Measurements from ENCODE around the gene BNC2. TPM values are rescaled to one million over a fixed set of nuclear protein-coding genes. Genes with fewer than 3 reads are reported as not detected.

The BNC2 gene
- total and polyA plus RNA-seq, 2 of the 13 experiments (the other 11 are each of a cell fraction or from before 2014, with no cell fraction given): not detected

DNA sequence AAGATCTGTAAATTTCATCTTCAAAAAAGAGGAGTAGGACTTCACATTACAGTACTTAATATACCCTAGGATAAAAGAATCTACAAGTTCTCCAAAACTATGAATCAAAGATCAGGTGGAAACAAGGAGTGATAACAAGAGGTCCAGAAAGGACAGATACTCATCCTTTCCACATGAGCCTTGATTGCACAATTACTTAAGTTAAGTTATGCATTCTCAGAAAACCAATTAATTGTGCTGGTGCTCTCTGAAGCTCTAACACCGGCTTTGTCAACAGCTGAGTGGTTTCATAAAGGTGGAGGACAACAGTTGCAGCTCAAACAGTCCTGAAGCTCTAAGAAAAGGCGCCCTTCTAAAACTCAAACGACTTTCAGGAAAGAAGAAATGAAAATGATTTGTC, 251.9 kb downstream of the BNC2 start:
- no peak overlapping the region for H3K27ac ChIP-seq (ENCODE audit: extremely low read length, insufficient read depth, low read length)
- no peak overlapping the region for H3K4me3 ChIP-seq (replicated peaks in 1 of 3; ENCODE audit: insufficient read depth in 1 of 3, low read depth in 2 of 3, low read length in 3 of 3)
- ATAC-seq: no peak
- no TSS peak for BruUV-seq (replicated peaks)
- TF ChIP-seq SMAD3 (CRISPR knock-in tag; IDR thresholded peaks at IDR 0.05): no peak
- no peak for TF ChIP-seq ZFP37 (CRISPR knock-in tag; IDR thresholded peaks at IDR 0.05; ENCODE audit: borderline replicate concordance)
- TF ChIP-seq CEBPB (IDR thresholded peaks at IDR 0.05; ENCODE audit: borderline replicate concordance, low read depth, low read length): 0 out of 2 replicates have a peak, but pooled peaks have one; percentile 20
- TF ChIP-seq, protein P1, sequence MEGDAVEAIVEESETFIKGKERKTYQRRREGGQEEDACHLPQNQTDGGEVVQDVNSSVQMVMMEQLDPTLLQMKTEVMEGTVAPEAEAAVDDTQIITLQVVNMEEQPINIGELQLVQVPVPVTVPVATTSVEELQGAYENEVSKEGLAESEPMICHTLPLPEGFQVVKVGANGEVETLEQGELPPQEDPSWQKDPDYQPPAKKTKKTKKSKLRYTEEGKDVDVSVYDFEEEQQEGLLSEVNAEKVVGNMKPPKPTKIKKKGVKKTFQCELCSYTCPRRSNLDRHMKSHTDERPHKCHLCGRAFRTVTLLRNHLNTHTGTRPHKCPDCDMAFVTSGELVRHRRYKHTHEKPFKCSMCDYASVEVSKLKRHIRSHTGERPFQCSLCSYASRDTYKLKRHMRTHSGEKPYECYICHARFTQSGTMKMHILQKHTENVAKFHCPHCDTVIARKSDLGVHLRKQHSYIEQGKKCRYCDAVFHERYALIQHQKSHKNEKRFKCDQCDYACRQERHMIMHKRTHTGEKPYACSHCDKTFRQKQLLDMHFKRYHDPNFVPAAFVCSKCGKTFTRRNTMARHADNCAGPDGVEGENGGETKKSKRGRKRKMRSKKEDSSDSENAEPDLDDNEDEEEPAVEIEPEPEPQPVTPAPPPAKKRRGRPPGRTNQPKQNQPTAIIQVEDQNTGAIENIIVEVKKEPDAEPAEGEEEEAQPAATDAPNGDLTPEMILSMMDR (CRISPR knock-in tag; IDR thresholded peaks at IDR 0.05): no peak
- FAIRE-seq: no peak
- H2AFZ ChIP-seq (ENCODE audit: low read length): no peak overlapping the region
- H4K20me1 ChIP-seq (ENCODE audit: insufficient read depth, low read length): no peaks in the 10 kb centered on the region
- DNase-seq (ENCODE audit: low spot score): no peak
- 15% methylated on average over 3 of the region's 3 CpGs for WGBS (ENCODE audit: low lambda C conversion rate)
- no peak overlapping the region for H3K9ac ChIP-seq (ENCODE audit: insufficient read depth, low read depth, low read length)
- CTCF ChIA-PET (ENCODE audit: low intra/inter-chr PET ratio, low total read pairs): no interaction called here
- in situ Hi-C loops (cut with HindIII; ENCODE audit: extremely low pct_ligation_motif_present, low pct_unique_long_range_greater_than_20kb): no loop called here
- no peak overlapping the region for H3K4me2 ChIP-seq (ENCODE audit: low read depth, low read length)
- no peaks in the 10 kb centered on the region for H3K4me1 ChIP-seq (ENCODE audit: insufficient read depth, low read length)
- H3K9me3 ChIP-seq (ENCODE audit: low read length): no peaks in the 10 kb centered on the region
- H3K36me3 ChIP-seq (replicated peaks in 1 of 2; ENCODE audit: control insufficient read depth in 1 of 2, insufficient read depth in 2 of 2, low read length in 2 of 2): no peaks in the 10 kb centered on the region
- POLR2A ChIA-PET: no interaction called here
- no peaks in the 10 kb centered on the region for H3K27me3 ChIP-seq (ENCODE audit: control insufficient read depth in 1 of 2, insufficient read depth in 2 of 2, low read length in 2 of 2)
- H3K79me2 ChIP-seq (ENCODE audit: insufficient read depth, low read length): no peaks in the 10 kb centered on the region
- intact Hi-C loops (cut with micrococcal nuclease; ENCODE audit: unreplicated experiment): no loop called here

DNA sequence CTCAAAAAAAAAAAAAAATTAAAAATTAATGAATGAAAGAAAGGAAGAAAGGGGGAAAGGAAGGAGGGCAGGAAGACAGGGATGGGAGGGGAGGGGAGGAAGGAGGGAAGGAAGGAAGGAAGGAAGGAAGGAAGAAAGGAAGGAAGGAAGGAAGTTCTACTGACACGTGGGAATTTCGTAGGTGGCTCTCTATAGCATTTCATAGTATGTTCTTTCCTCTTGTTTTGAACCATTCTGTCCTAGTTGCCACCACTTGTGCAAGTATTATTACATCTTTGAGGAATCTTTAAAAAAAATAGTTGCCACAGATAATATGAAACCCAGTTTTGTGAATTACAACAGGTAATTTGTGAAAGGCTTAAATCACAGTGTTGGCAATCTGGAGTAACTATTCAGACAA, 253.8 kb downstream of the BNC2 start:
- Histone ChIP-seq H3K27me3 (ENCODE audit: control insufficient read depth in 1 of 2, insufficient read depth in 2 of 2, low read length in 2 of 2) (peaks cover 0 to 1% of the 10 kb centered on the region in 2 experiments; a peak in 1 of 5 replicates), H3K27ac (ENCODE audit: extremely low read length, insufficient read depth, low read length) (no peak overlapping the region), H3K9me3 (ENCODE audit: low read length) (no peaks in the 10 kb centered on the region), H3K36me3 (replicated peaks in 1 of 2; ENCODE audit: control insufficient read depth in 1 of 2, insufficient read depth in 2 of 2, low read length in 2 of 2) (no peaks in the 10 kb centered on the region), H3K4me1 (ENCODE audit: insufficient read depth, low read length) (no peaks in the 10 kb centered on the region), H3K9ac (ENCODE audit: insufficient read depth, low read depth, low read length) (no peak overlapping the region), H3K4me3 (replicated peaks in 1 of 3; ENCODE audit: insufficient read depth in 1 of 3, low read depth in 2 of 3, low read length in 3 of 3) (no peak overlapping the region), H3K4me2 (ENCODE audit: low read depth, low read length) (no peak overlapping the region), H4K20me1 (ENCODE audit: insufficient read depth, low read length) (no peaks in the 10 kb centered on the region), H3K79me2 (ENCODE audit: insufficient read depth, low read length) (no peaks in the 10 kb centered on the region), H2AFZ (ENCODE audit: low read length) (no peak overlapping the region)
- no TSS peak for BruUV-seq (replicated peaks)
- in situ Hi-C loops (cut with HindIII; ENCODE audit: extremely low pct_ligation_motif_present, low pct_unique_long_range_greater_than_20kb) (no loop called here), intact Hi-C loops (cut with micrococcal nuclease; ENCODE audit: unreplicated experiment) (no loop called here)
- FAIRE-seq: no peak
- DNase-seq (ENCODE audit: low spot score): no peak
- ChIA-PET CTCF (ENCODE audit: low intra/inter-chr PET ratio, low total read pairs) (no interaction called here), POLR2A (no interaction called here)
- WGBS (ENCODE audit: low lambda C conversion rate): 4% methylated on average over 2 of the region's 2 CpGs
- TF ChIP-seq HNRNPK (IDR thresholded peaks at IDR 0.05; ENCODE audit: low read depth, low read length, poor library complexity, severe bottlenecking) (peak; percentile 24), MEIS2 (CRISPR knock-in tag; IDR thresholded peaks at IDR 0.05) (no peak)
- no peak for ATAC-seq
